GM12878 (cell line): ENCODE measurements around the gene ARMC9. TPM values are rescaled to one million over a fixed set of nuclear protein-coding genes. Genes with fewer than 3 reads are reported as not detected.

Experiments
- ATAC-seq: fragments of 200-7000 bp; cut with Tn5 transposase; 3 replicates; pipeline ENCODE4 v1.9.1; 2020; ENCODE audit warnings: mild to moderate bottlenecking, moderate library complexity
- BruUV-seq: library from RNA; stranded (reverse); fragments of 400-500 nt; replicated peaks from 2 replicates; lab custom pipeline; 2021; lab: Mats Ljungman, UMichigan
- CTCF ChIA-PET: fragments of 300-600 bp; sonication (Branson Sonifier 250); formaldehyde crosslinking; extraction: SDS; loops from one replicate; lab custom pipeline; 2021; ENCODE audit warnings: inconsistent platforms; lab: Yijun Ruan, JAX
- POLR2A ChIA-PET: fragments of 350-600 bp; formaldehyde crosslinking; extraction: SDS; loops from one replicate; lab custom pipeline; 2021; ENCODE audit warnings: inconsistent platforms; lab: Charles Lee
- RAD21 ChIA-PET: fragments of 300-600 bp; sonication (Branson Sonifier 250); formaldehyde crosslinking; loops from one replicate; lab custom pipeline; 2023; ENCODE audit warnings: antibody characterized with exemption; ENCODE audit not compliant: unreplicated experiment; lab: Charles Lee
- SMC1A ChIA-PET: fragments of 300-600 bp; sonication (Branson Sonifier 250); formaldehyde crosslinking; loops from one replicate; lab custom pipeline; 2023; ENCODE audit not compliant: unreplicated experiment, uncharacterized antibody; lab: Charles Lee
- DNase-seq: peaks from one replicate; pipeline ENCODE4 v3.0.0-alpha.2; 2011; ENCODE audit warnings: low read depth, low spot score
- FAIRE-seq: peaks from 3 replicates; lab custom pipeline; 2011; peaks lifted over from hg19 to GRCh38; lab: Jason Lieb, UNC
- H2AFZ ChIP-seq: 2 replicates; pipeline ENCODE4 v1.6.0; 2011; ENCODE audit warnings: low read depth, low read length, control low read depth; ENCODE audit not compliant: control insufficient read depth
- H3K27ac ChIP-seq: 2 replicates; pipeline ENCODE4 v1.5.1; 2011; ENCODE audit warnings: control low read depth; ENCODE audit not compliant: control insufficient read depth, insufficient read depth
- H3K27me3 ChIP-seq, 2 experiments: replicated peaks in 1 of 2; 2 replicates each; pipeline versions ENCODE4 v1.6.0 to v1.6.1; 2011; ENCODE audit warnings: low read length in 1 of 2; ENCODE audit not compliant: control insufficient read depth in 2 of 2, insufficient read depth in 2 of 2
- H3K36me3 ChIP-seq, 2 experiments: 2 replicates each; pipeline ENCODE4 v1.5.1; 2011; ENCODE audit warnings: low read length in 1 of 2; ENCODE audit not compliant: control insufficient read depth in 2 of 2, insufficient read depth in 2 of 2
- H3K4me1 ChIP-seq: 2 replicates; pipeline ENCODE4 v1.6.1; 2011; ENCODE audit warnings: mild to moderate bottlenecking, low read length, moderate library complexity, mixed read lengths; ENCODE audit not compliant: control insufficient read depth, insufficient read depth
- H3K4me2 ChIP-seq: 2 replicates; pipeline ENCODE4 v1.6.0; 2011; ENCODE audit warnings: control low read depth; ENCODE audit not compliant: control insufficient read depth, insufficient read depth
- H3K4me3 ChIP-seq: fragments of 200-600 bp; sonication (generic); 2 replicates; pipeline ENCODE4 v1.5.1; 2016
- H3K79me2 ChIP-seq: 2 replicates; pipeline ENCODE4 v1.6.0; 2011; ENCODE audit warnings: low read length; ENCODE audit not compliant: control insufficient read depth, insufficient read depth
- H3K9ac ChIP-seq: 2 replicates; pipeline ENCODE4 v1.8.0; 2011; ENCODE audit warnings: low read length, control low read depth, mixed read lengths; ENCODE audit not compliant: control insufficient read depth, insufficient read depth
- H3K9me3 ChIP-seq: replicated peaks from 3 replicates; pipeline ENCODE4 v1.5.1; 2011; ENCODE audit warnings: mild to moderate bottlenecking, low read length; ENCODE audit not compliant: control insufficient read depth, insufficient read depth
- H4K20me1 ChIP-seq: 2 replicates; pipeline ENCODE4 v1.6.0; 2011; ENCODE audit not compliant: control insufficient read depth, insufficient read depth
- BACH1 ChIP-seq: fragments of 450-650 bp; IDR thresholded peaks from 2 replicates; pipeline ENCODE4 v1.6.1; 2017; ENCODE audit warnings: mild to moderate bottlenecking, borderline replicate concordance
- EZH2 ChIP-seq: IDR thresholded peaks from 2 replicates; pipeline ENCODE4 v1.6.1; 2012; ENCODE audit warnings: low read depth, mild to moderate bottlenecking, control low read depth, inconsistent platforms, low read length, borderline replicate concordance; ENCODE audit not compliant: control insufficient read depth
- KDM1A ChIP-seq: fragments of 200-600 bp; sonication (generic); IDR thresholded peaks from 2 replicates; pipeline ENCODE4 v1.6.1; 2016; ENCODE audit warnings: borderline replicate concordance
- MTA3 ChIP-seq: IDR thresholded peaks from 2 replicates; pipeline ENCODE4 v1.6.1; 2012; ENCODE audit warnings: low read length, inconsistent platforms, borderline replicate concordance
- POU2F2 ChIP-seq: IDR thresholded peaks from 3 replicates; pipeline ENCODE4 v1.6.1; 2011; ENCODE audit warnings: low read depth, mild to moderate bottlenecking, low read length, borderline replicate concordance
- RAD21 ChIP-seq: IDR thresholded peaks from 2 replicates; pipeline ENCODE4 v1.6.1; 2011; ENCODE audit warnings: mild to moderate bottlenecking, low read depth, low read length, moderate library complexity; ENCODE audit not compliant: insufficient read depth
- SIN3A ChIP-seq: IDR thresholded peaks from 2 replicates; pipeline ENCODE4 v1.6.1; 2012; ENCODE audit warnings: low read depth, low read length, improper control_type of control experiment
- STAT1 ChIP-seq: fragments of 450-650 bp; conservative IDR thresholded peaks from 2 replicates; pipeline ENCODE4 v1.6.1; 2014; ENCODE audit warnings: antibody characterized with exemption, mild to moderate bottlenecking
- STAT3 ChIP-seq: IDR thresholded peaks from 2 replicates; pipeline ENCODE4 v1.6.1; 2011; ENCODE audit warnings: low read depth, low read length, improper control_type of control experiment
- ZNF384 ChIP-seq: IDR thresholded peaks from 2 replicates; pipeline ENCODE4 v1.6.1; 2012; ENCODE audit warnings: low read depth, mild to moderate bottlenecking, low read length, improper control_type of control experiment, borderline replicate concordance
- WGBS: methylation state at CpG from one replicate; pipeline ENCODE4 v1.1.6; 2016; ENCODE audit warnings: low lambda C conversion rate; ENCODE audit not compliant: insufficient replicate concordance, insufficient coverage; ENCODE audit errors: missing lambda C conversion rate; 5-methylcytosine and 5-hydroxymethylcytosine counted together
- in situ Hi-C: fragments of 300-500 bp; cut with MboI; formaldehyde crosslinking; loops from 9 replicates; pipeline ENCODE4 v1.14.3; 2018; ENCODE audit warnings: mixed read lengths
- intact Hi-C: fragments of 100-400 bp; cut with micrococcal nuclease; formaldehyde crosslinking; loops from one replicate; pipeline ENCODE4 v1.14.2; 2022; ENCODE audit not compliant: unreplicated experiment
- polyA plus RNA-seq, 11 experiments: library from polyadenylated mRNA; depleted of rRNA in 4 of 11; unstranded in 6 of 11; stranded (reverse) in 5 of 11; fragments of >200 nt; fragmentation: Nextera tagmentation in 4 of 11; fragmentation: Illumina TruSeq in 1 of 11; extraction: Ambion mirVana in 4 of 11; extraction: Trizol in 1 of 11; gene quantifications; 1 replicate in 1 of 11; 2 replicates in 10 of 11; pipeline versions ENCODE4 v1.2.1 to v1.2.3, GENCODE V29; 2011 to 2016; ENCODE audit warnings: inconsistent platforms in 2 of 11, missing spikeins in 2 of 11, low read depth in 1 of 11
- total RNA-seq, 4 experiments: library from RNA; depleted of rRNA in 3 of 4; stranded (reverse); fragments of >200 nt in 3 of 4; fragmentation: Illumina TruSeq in 1 of 4; extraction: Trizol in 1 of 4; gene quantifications; 2 replicates each; pipeline versions ENCODE4 v1.2.1 to v1.2.3, GENCODE V29; 2013 to 2021
- TF ChIP-seq, protein P1 (sequence below): IDR thresholded peaks from 2 replicates; pipeline ENCODE4 v1.6.1; 2012; ENCODE audit warnings: mild to moderate bottlenecking, low read depth, low read length
- TF ChIP-seq, protein P2 (sequence below): fragments of 450-650 bp; formaldehyde crosslinking; IDR thresholded peaks from 2 replicates; pipeline ENCODE4 v1.5.0; 2022; ENCODE audit warnings: mild to moderate bottlenecking, missing genetic modification characterization
- TF ChIP-seq, protein P3 (sequence below): IDR thresholded peaks from 2 replicates; pipeline ENCODE4 v1.6.1; 2011; ENCODE audit warnings: borderline replicate concordance, low read depth, mild to moderate bottlenecking, moderate library complexity, mixed read lengths, low read length; ENCODE audit not compliant: insufficient read depth; ENCODE audit errors: extremely low read length
- TF ChIP-seq, protein P4 (sequence below): IDR thresholded peaks from 2 replicates; pipeline ENCODE4 v1.6.1; 2011; ENCODE audit warnings: low read depth, mild to moderate bottlenecking, low read length, moderate library complexity, borderline replicate concordance; ENCODE audit errors: extremely low read depth
- TF ChIP-seq, protein P5 (sequence below): IDR thresholded peaks from 2 replicates; pipeline ENCODE4 v1.6.1; 2012; ENCODE audit warnings: low read depth, low read length, improper control_type of control experiment

The ARMC9 gene
- total and polyA plus RNA-seq, 10 of the 15 experiments (the other 5 are each of a cell fraction or from before 2014, with no cell fraction given): 3.8 to 21.8 (median 10.4) TPM

DNA sequence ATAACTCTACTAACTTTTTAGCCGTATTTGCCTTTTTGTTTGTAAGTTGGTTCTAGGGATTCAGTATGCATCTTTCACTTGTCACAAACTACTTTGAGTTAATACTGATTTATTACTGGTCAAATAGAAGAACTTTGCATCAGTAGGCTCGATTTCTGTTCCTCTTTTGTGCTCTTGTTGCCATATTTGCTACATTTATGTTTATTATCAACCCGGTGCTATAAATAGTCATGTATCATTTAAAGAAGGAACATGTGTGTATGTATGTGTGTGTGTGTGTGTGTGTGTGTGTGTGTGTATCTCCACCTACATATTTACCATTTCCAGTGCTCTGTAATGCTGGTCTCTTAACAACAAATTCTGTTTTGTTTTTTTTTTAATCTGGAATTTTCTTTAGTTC is 117.5 kb downstream of the ARMC9 start:
- 0% methylated on average over 3 of the region's 3 CpGs for WGBS
- ChIA-PET RAD21 (interaction anchor here (0.8 kb wide), 1 partner anchor 18 kb away, joined by 3 read pairs; no protein-coding TSS in a partner anchor), CTCF (interaction anchor here (1.3 to 1.4 kb wide), 3 partner anchors 17 to 78 kb away, joined by 4 to 5 read pairs (median 4); no protein-coding TSS in a partner anchor), SMC1A (interaction anchor here (1.2 kb wide), 1 partner anchor 77 kb away, joined by 3 read pairs; no protein-coding TSS in a partner anchor), POLR2A (no interaction called here)
- peak; percentile 53 for DNase-seq
- ATAC-seq: peak; percentile 85
- Histone ChIP-seq H4K20me1 (no peaks in the 10 kb centered on the region), H3K9ac (no peak overlapping the region), H3K4me3 (no peak overlapping the region), H3K27ac (no peak overlapping the region; the same call in 1 of the 2 replicates), H3K4me1 (peaks cover 18% of the 10 kb centered on the region), H3K27me3 (no peaks in the 10 kb centered on the region), H3K79me2 (no peaks in the 10 kb centered on the region), H2AFZ (no peak overlapping the region), H3K36me3 (no peaks in the 10 kb centered on the region), H3K4me2 (peak overlapping the region; percentile 40; the same call in 1 of the 2 replicates), H3K9me3 (peaks cover 6% of the 10 kb centered on the region; the same call in 2 of the 3 replicates)
- intact Hi-C loops: no loop called here
- no peak for FAIRE-seq
- no TSS peak for BruUV-seq
- in situ Hi-C loops: no loop called here
- no peak for TF ChIP-seq RAD21
- TF ChIP-seq SIN3A: no peak
- no peak for TF ChIP-seq POU2F2
- peak; percentile 35; the same call in 1 of the 2 replicates for TF ChIP-seq MTA3
- no peak for TF ChIP-seq BACH1
- no peak for TF ChIP-seq STAT1
- TF ChIP-seq, protein P1, sequence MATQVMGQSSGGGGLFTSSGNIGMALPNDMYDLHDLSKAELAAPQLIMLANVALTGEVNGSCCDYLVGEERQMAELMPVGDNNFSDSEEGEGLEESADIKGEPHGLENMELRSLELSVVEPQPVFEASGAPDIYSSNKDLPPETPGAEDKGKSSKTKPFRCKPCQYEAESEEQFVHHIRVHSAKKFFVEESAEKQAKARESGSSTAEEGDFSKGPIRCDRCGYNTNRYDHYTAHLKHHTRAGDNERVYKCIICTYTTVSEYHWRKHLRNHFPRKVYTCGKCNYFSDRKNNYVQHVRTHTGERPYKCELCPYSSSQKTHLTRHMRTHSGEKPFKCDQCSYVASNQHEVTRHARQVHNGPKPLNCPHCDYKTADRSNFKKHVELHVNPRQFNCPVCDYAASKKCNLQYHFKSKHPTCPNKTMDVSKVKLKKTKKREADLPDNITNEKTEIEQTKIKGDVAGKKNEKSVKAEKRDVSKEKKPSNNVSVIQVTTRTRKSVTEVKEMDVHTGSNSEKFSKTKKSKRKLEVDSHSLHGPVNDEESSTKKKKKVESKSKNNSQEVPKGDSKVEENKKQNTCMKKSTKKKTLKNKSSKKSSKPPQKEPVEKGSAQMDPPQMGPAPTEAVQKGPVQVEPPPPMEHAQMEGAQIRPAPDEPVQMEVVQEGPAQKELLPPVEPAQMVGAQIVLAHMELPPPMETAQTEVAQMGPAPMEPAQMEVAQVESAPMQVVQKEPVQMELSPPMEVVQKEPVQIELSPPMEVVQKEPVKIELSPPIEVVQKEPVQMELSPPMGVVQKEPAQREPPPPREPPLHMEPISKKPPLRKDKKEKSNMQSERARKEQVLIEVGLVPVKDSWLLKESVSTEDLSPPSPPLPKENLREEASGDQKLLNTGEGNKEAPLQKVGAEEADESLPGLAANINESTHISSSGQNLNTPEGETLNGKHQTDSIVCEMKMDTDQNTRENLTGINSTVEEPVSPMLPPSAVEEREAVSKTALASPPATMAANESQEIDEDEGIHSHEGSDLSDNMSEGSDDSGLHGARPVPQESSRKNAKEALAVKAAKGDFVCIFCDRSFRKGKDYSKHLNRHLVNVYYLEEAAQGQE: no peak
- TF ChIP-seq, protein P2, sequence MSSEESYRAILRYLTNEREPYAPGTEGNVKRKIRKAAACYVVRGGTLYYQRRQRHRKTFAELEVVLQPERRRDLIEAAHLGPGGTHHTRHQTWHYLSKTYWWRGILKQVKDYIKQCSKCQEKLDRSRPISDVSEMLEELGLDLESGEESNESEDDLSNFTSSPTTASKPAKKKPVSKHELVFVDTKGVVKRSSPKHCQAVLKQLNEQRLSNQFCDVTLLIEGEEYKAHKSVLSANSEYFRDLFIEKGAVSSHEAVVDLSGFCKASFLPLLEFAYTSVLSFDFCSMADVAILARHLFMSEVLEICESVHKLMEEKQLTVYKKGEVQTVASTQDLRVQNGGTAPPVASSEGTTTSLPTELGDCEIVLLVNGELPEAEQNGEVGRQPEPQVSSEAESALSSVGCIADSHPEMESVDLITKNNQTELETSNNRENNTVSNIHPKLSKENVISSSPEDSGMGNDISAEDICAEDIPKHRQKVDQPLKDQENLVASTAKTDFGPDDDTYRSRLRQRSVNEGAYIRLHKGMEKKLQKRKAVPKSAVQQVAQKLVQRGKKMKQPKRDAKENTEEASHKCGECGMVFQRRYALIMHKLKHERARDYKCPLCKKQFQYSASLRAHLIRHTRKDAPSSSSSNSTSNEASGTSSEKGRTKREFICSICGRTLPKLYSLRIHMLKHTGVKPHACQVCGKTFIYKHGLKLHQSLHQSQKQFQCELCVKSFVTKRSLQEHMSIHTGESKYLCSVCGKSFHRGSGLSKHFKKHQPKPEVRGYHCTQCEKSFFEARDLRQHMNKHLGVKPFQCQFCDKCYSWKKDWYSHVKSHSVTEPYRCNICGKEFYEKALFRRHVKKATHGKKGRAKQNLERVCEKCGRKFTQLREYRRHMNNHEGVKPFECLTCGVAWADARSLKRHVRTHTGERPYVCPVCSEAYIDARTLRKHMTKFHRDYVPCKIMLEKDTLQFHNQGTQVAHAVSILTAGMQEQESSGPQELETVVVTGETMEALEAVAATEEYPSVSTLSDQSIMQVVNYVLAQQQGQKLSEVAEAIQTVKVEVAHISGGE (CRISPR knock-in tag): no peak
- TF ChIP-seq, protein P3, sequence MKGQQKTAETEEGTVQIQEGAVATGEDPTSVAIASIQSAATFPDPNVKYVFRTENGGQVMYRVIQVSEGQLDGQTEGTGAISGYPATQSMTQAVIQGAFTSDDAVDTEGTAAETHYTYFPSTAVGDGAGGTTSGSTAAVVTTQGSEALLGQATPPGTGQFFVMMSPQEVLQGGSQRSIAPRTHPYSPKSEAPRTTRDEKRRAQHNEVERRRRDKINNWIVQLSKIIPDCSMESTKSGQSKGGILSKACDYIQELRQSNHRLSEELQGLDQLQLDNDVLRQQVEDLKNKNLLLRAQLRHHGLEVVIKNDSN: no peak
- no peak for TF ChIP-seq STAT3
- TF ChIP-seq EZH2: no peak
- no peak for TF ChIP-seq KDM1A
- TF ChIP-seq, protein P4, sequence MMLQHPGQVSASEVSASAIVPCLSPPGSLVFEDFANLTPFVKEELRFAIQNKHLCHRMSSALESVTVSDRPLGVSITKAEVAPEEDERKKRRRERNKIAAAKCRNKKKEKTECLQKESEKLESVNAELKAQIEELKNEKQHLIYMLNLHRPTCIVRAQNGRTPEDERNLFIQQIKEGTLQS: no peak
- TF ChIP-seq, protein P5, sequence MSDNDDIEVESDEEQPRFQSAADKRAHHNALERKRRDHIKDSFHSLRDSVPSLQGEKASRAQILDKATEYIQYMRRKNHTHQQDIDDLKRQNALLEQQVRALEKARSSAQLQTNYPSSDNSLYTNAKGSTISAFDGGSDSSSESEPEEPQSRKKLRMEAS: no peak
- no peak for TF ChIP-seq ZNF384
